ENCODE results near the gene OSM. TPM values are rescaled to one million over a fixed set of nuclear protein-coding genes. Genes with fewer than 3 reads are reported as not detected.
"Not testable (repeated sequence)": the region's sequence is repeated elsewhere in the genome, so short reads cannot be mapped to it uniquely, and the experiment has no call there.

OSM gene
- total RNA-seq, 2 donors from 2014 or later = 2.5 TPM; not detected in 1

- Histone ChIP-seq H3K27ac (no peak overlapping the region), H3K4me1 (replicated peaks) (no peaks in the 10 kb centered on the region), H3K36me3 (no peaks in the 10 kb centered on the region), H3K27me3 (replicated peaks; ENCODE audit: insufficient read depth) (no peaks in the 10 kb centered on the region), H3K9me3 (no peaks in the 10 kb centered on the region), H3K4me3 (no peak overlapping the region)
- 88% methylated on average over 10 of the region's 10 CpGs for WGBS
- no peak for TF ChIP-seq POLR2A (IDR thresholded peaks at IDR 0.05)
- no peak for TF ChIP-seq CTCF (IDR thresholded peaks at IDR 0.05)
- no peak for TF ChIP-seq POLR2AphosphoS5 (IDR thresholded peaks at IDR 0.05)
- DNase-seq (ENCODE audit: low spot score) = no peak
- intact Hi-C loops (cut with DNase I) = no loop called here
Measured at GRCh38 chr22:30216710-30217109, 49.9 kb downstream of the OSM start.

DNA sequence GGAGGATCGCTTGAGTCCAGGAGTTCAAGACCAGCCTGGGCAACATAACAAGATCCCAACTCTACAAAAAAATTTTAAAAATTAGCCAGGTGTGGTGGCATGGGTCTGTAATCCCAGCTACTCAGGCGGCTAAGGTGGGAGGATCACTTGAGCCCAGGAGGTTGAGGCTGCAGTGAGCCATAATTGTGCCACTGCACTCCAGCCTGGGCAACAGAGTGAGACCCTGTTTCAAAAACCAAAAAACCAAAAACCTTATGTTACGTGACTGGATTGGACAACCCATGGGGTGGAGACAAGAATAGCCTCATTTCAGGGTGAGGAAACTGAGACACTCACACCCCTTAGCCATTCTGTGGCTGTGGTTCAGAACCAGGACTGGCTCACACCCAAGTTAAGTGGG is 50.4 kb downstream of the OSM start:
- intact Hi-C loops (cut with DNase I); H3K4me1 ChIP-seq (replicated peaks); H3K27ac ChIP-seq; H3K4me3 ChIP-seq; H3K27me3 ChIP-seq (replicated peaks; ENCODE audit: insufficient read depth); DNase-seq (ENCODE audit: low spot score); H3K36me3 ChIP-seq; H3K9me3 ChIP-seq: not testable (repeated sequence)
- 96% methylated on average over 3 of the region's 3 CpGs for WGBS

- DNase-seq (ENCODE audit: low spot score) = no peak
- TF ChIP-seq CTCF (IDR thresholded peaks at IDR 0.05) = no peak
- TF ChIP-seq POLR2AphosphoS5 (IDR thresholded peaks at IDR 0.05) = no peak
- no peak for TF ChIP-seq POLR2A (IDR thresholded peaks at IDR 0.05)
- Histone ChIP-seq H3K27ac (no peak overlapping the region), H3K36me3 (no peaks in the 10 kb centered on the region), H3K4me3 (no peak overlapping the region), H3K27me3 (replicated peaks; ENCODE audit: insufficient read depth) (no peaks in the 10 kb centered on the region), H3K9me3 (no peaks in the 10 kb centered on the region), H3K4me1 (replicated peaks) (no peaks in the 10 kb centered on the region)
- WGBS = 61% methylated on average over 12 of the region's 12 CpGs
- intact Hi-C loops (cut with DNase I) = no loop called here
Measured at GRCh38 chr22:30214703-30215407, 51.8 kb downstream of the OSM start.

DNA sequence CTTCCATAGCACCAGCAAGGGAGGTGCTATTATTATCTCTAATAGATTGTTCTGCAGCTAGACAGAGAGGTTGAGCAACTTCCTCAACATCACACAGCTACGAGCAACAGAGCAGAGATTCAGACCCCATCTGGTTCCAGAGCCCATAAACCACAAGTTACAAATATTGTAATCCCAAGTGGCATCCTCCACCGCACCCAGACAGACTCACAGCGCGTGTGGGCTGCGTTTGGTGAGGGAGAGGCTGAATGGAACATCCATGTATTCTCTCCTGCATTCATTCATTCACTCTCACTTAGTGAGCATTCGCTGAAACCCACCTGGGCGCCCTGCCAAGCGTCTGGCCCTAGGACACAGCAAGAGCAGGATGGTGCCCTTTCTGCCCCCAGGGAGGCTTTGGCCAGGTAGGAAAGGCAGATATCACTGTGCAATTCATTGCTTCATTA is 53.6 kb downstream of the OSM start:
- Histone ChIP-seq H3K27me3 (replicated peaks; ENCODE audit: insufficient read depth) (no peaks in the 10 kb centered on the region), H3K4me3 (no peak overlapping the region), H3K36me3 (no peaks in the 10 kb centered on the region), H3K9me3 (no peaks in the 10 kb centered on the region), H3K4me1 (replicated peaks) (no peaks in the 10 kb centered on the region), H3K27ac (no peak overlapping the region)
- intact Hi-C loops (cut with DNase I) = no loop called here
- TF ChIP-seq POLR2A (IDR thresholded peaks at IDR 0.05) (no peak), POLR2AphosphoS5 (IDR thresholded peaks at IDR 0.05) (no peak), CTCF (IDR thresholded peaks at IDR 0.05) (no peak)
- 78% methylated on average over 8 of the region's 8 CpGs for WGBS
- DNase-seq (ENCODE audit: low spot score) = no peak

Other genes starting within 250 kb of the OSM start
- 1 to 10 TPM in 1 of 2 donors, not detected in 1; 6.9 TPM for gene HORMAD2, start 186.4 kb downstream of the OSM start, total RNA-seq
- gene LIF, start 20.1 kb downstream of the OSM start, total RNA-seq = under 1 TPM; 0.40 to 0.59 TPM
- 10 to 100 TPM; 27.2 to 33.2 TPM for gene CASTOR1, start 22.7 kb upstream of the OSM start, total RNA-seq
- 10 to 100 TPM; 46.1 to 51.2 TPM for gene TBC1D10A, start 60.1 kb upstream of the OSM start, total RNA-seq
- 100 to 1,000 TPM; 108 to 134 TPM for gene SF3A1, start 90.0 kb upstream of the OSM start, total RNA-seq
- 10 to 100 TPM in 1 of 2 donors, 1 to 10 TPM in 1; 3.5 to 28.6 TPM for gene CCDC157, start 90.2 kb upstream of the OSM start, total RNA-seq
- 10 to 100 TPM; 18.1 to 20.0 TPM for gene RNF215, start 120.6 kb upstream of the OSM start, total RNA-seq
- 10 to 100 TPM; 16.8 to 31.1 TPM for gene SEC14L2, start 130.2 kb upstream of the OSM start, total RNA-seq
- gene MTFP1, start 158.9 kb upstream of the OSM start, total RNA-seq = 10 to 100 TPM; 14.1 to 28.1 TPM
- not detected for gene SEC14L3, start 205.2 kb upstream of the OSM start, total RNA-seq
- gene SEC14L4, start 238.8 kb upstream of the OSM start, total RNA-seq = 10 to 100 TPM in 1 of 2 donors, not detected in 1; 16.9 TPM